Small intestine (tissue), 7 donors: ENCODE results near the gene RIPK4. TPM values are rescaled to one million over a fixed set of nuclear protein-coding genes. Genes with fewer than 3 reads are reported as not detected.

Experiments used
- DNase-seq, 2 donors: peaks; one replicate each; pipeline versions ENCODE4 v3.0.0 to v3.0.0-alpha.2; 2013
- FAIRE-seq: peaks from 2 replicates; lab custom pipeline; 2012; peaks lifted over from hg19 to GRCh38; lab: Jason Lieb, UNC
- H3K27ac ChIP-seq, 3 donors: one replicate each; pipeline ENCODE4 v1.5.1; 2013; ENCODE audit warnings: low read length in 2 of 3, mild to moderate bottlenecking in 2 of 3, control low read depth in 1 of 3, inconsistent platforms in 1 of 3, low read depth in 1 of 3, moderate library complexity in 1 of 3
- H3K27me3 ChIP-seq, 3 donors: one replicate each; pipeline ENCODE4 v1.6.1; 2013; ENCODE audit warnings: low read length in 3 of 3, inconsistent platforms in 1 of 3; ENCODE audit not compliant: control insufficient read depth in 3 of 3, insufficient read depth in 3 of 3
- H3K36me3 ChIP-seq, 3 donors: one replicate each; pipeline ENCODE4 v1.6.1; 2013; ENCODE audit warnings: low read length in 3 of 3, inconsistent platforms in 1 of 3, low read depth in 1 of 3, mild to moderate bottlenecking in 1 of 3, moderate library complexity in 1 of 3; ENCODE audit not compliant: control insufficient read depth in 3 of 3, insufficient read depth in 2 of 3
- H3K4me1 ChIP-seq, 3 donors: one replicate each; pipeline ENCODE4 v1.6.1; 2013; ENCODE audit warnings: low read length in 2 of 3, inconsistent platforms in 1 of 3, low read depth in 1 of 3, mild to moderate bottlenecking in 1 of 3, moderate library complexity in 1 of 3; ENCODE audit not compliant: control insufficient read depth in 3 of 3, insufficient read depth in 2 of 3
- H3K4me3 ChIP-seq, 3 donors: one replicate each; pipeline ENCODE4 v1.5.1; 2013; ENCODE audit warnings: low read length in 3 of 3, control low read depth in 1 of 3, inconsistent platforms in 1 of 3, low read depth in 1 of 3, mild to moderate bottlenecking in 1 of 3, moderate library complexity in 1 of 3
- H3K9me3 ChIP-seq, 2 donors: one replicate each; pipeline ENCODE4 v1.6.1; 2013; ENCODE audit warnings: low read depth in 1 of 2, low read length in 1 of 2; ENCODE audit not compliant: control insufficient read depth in 2 of 2, insufficient read depth in 1 of 2
- WGBS, 3 donors: extraction: QIAGEN DNeasy Blood & Tissue Kit; methylation state at CpG; one replicate each; pipeline ENCODE4 v1.1.7; 2013; 5-methylcytosine and 5-hydroxymethylcytosine counted together
- polyA plus RNA-seq, 4 donors: library from polyadenylated mRNA; stranded (reverse) in 3 of 4; unstranded in 1 of 4; fragments of 200-250 nt in 3 of 4; fragments of 120-200 nt in 1 of 4; gene quantifications; one replicate each; pipeline versions ENCODE4 v1.2.1 to v1.2.3, GENCODE V29; 2013
- donor health status: healthy with polysubstance abuse.
- donor health status: control.
- donor health status: control.
- donor health status: Bipolar disorder and iron deficiency.
- donor health status: healthy.

Gene RIPK4
- polyA plus RNA-seq, 4 donors, result 9.7 to 28.4 (median 20.5) TPM

DNA sequence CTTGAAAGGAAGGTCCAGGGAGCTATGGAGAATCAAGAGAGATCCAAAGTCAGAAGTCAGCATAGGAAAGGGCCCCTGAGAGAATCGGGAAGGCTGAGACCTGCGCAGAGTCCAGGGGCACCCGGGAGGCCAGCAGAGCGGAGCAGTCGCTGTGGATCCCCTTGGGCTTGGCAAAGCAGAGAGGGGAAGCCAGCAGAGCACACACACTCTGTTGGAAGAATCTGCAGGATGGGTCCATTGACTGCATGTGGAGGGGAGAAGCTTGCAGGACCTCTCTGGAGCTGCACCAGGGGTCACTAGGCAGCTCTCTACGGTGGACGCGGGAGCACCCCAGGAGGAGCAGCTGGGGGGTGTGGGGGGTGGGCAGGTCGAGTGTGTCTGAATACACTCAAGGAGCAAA, 6.4 kb downstream of the RIPK4 start:
- Histone ChIP-seq H3K4me3 (no peak overlapping the region), H3K9me3 (no peaks in the 10 kb centered on the region), H3K36me3 (peaks cover 0 to 65% (median 4%) of the 10 kb centered on the region in 3 donors), H3K4me1 (peaks cover 3 to 51% (median 6%) of the 10 kb centered on the region in 3 donors), H3K27ac (no peak overlapping the region), H3K27me3 (peaks cover 0 to 24% (median 11%) of the 10 kb centered on the region in 3 donors)
- WGBS, 3 donors, result 76 to 79% (median 77%) methylated on average over 9 of the region's 9 CpGs
- no peak for DNase-seq
- FAIRE-seq, result no peak

GRCh38 chr21:41759926-41760325, 6.9 kb downstream of the RIPK4 start:
- no peaks in the 10 kb centered on the region for H3K9me3 ChIP-seq
- H3K27ac ChIP-seq, result no peak overlapping the region
- H3K4me1 ChIP-seq, result peaks cover 3 to 52% (median 6%) of the 10 kb centered on the region in 3 donors
- H3K36me3 ChIP-seq, result peaks cover 0 to 68% (median 4%) of the 10 kb centered on the region in 3 donors
- WGBS, 3 donors, result 82 to 91% (median 82%) methylated on average over 5 of the region's 5 CpGs
- peaks cover 0 to 20% (median 11%) of the 10 kb centered on the region in 3 donors for H3K27me3 ChIP-seq
- H3K4me3 ChIP-seq, result no peak overlapping the region
- FAIRE-seq (no peak), DNase-seq (no peak)

DNA sequence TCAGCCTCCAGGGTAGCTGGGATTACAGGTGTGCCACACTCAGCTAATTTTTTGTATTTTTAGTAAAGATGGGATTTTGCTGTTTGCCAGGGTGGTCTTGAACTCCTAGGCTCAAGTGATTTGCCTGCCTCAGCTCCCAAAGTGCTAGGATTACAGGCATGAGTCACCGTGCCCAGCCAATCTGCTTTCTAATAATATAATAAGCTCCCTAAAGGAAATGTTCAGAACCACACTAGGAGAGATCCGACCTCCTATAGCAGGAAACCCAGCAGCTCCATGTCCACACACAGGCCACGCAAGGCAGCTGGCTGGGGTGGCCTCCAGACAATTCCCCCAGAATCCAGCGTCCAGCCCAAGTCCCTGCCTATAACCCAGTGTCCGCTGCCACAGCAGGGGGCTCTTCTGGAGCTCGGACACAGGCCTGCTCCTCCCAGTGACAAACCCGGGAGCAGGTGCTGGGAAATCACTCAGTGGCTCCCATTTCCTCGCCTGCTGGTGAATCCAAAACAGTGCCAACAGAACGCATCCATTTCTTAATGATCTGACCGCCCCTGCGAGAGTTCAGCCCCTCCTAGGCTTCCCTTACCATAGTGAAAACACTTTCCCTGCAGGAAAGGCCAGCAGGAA, 7.5 kb downstream of the RIPK4 start:
- Histone ChIP-seq H3K4me1 (peaks cover 3 to 49% (median 6%) of the 10 kb centered on the region in 3 donors), H3K27me3 (peaks cover 0 to 18% (median 11%) of the 10 kb centered on the region in 3 donors), H3K4me3 (no peak overlapping the region), H3K9me3 (no peaks in the 10 kb centered on the region), H3K27ac (no peak overlapping the region), H3K36me3 (peaks cover under 1 to 70% (median 9%) of the 10 kb centered on the region in 3 donors)
- 70 to 72% (median 70%) methylated on average over 11 of the region's 11 CpGs for WGBS, 3 donors
- DNase-seq (no peak), FAIRE-seq (no peak)

DNA sequence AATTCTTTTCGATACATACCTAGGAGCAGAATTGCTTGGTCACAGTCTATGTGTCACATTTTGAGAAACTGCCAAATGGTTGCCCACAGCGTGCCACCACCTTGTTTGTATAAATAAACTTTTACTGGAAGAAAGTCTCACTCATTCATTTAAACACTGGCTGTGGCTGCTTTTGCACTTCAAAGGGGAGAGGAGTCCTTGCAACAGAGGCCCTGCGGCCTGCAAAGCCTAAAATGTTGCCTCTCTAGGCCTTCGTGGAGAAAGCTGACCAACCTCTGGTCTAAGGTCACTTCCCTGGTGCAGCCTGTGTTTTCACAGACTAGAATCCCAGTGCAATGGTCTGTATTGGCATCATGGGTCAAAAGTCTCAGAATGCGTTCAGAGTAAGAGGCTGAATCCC, 8.3 kb downstream of the RIPK4 start:
- 77 to 84% (median 81%) methylated on average over 5 of the region's 5 CpGs for WGBS, 3 donors
- Histone ChIP-seq H3K9me3 (no peaks in the 10 kb centered on the region), H3K27me3 (peaks cover 0 to 11% (median 10%) of the 10 kb centered on the region in 3 donors), H3K4me1 (peaks cover 3 to 45% (median 6%) of the 10 kb centered on the region in 3 donors), H3K27ac (no peak overlapping the region), H3K4me3 (no peak overlapping the region), H3K36me3 (peaks cover 2 to 70% (median 10%) of the 10 kb centered on the region in 3 donors)
- FAIRE-seq (no peak), DNase-seq (no peak)

- 90 to 93% (median 93%) methylated on average over 33 of the region's 33 CpGs for WGBS, 3 donors
- no peak for DNase-seq
- no peak overlapping the region for H3K27ac ChIP-seq
Observed at GRCh38 chr21:41755934-41756773, 10.7 kb downstream of the RIPK4 start.

DNA sequence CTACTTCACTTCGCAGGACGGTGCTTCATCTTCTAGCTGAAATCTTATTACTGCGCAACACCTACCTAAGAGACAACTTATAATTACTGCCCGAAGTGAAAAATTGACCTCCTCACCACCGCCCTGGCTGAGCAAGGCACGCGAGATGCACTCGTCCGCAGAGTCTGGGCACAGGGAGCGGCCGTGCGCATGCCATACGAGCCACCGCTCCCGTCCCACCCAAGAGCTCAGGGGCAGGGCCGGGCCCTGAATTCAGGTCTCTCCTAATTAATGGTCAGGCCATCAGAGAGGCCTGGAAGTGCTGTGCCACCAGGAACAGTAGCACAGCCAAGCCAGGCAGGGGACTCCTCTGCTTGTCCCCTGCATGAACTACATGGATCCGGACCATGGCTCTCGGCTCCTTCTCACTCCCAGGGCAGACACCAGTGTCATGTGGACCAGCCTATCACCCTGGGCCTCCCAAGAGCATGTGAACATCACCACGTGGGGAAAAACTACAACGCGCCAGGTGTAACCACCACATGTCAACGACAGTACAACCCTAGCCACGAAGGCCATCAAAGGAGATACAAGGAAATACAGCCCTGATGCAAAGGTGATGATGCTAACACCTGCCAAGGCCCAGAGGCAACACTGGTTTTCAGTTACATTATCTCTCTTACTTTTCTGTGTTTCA, 11.5 kb downstream of the RIPK4 start:
- FAIRE-seq (no peak), DNase-seq (no peak)
- no peak overlapping the region for H3K4me3 ChIP-seq
- H3K27ac ChIP-seq, result no peak overlapping the region
- WGBS, 3 donors, result 86 to 91% (median 87%) methylated on average over 23 of the region's 23 CpGs
- peaks cover 2 to 81% (median 13%) of the 10 kb centered on the region in 3 donors for H3K36me3 ChIP-seq
- no peaks in the 10 kb centered on the region for H3K9me3 ChIP-seq
- no peaks in the 10 kb centered on the region for H3K27me3 ChIP-seq
- H3K4me1 ChIP-seq, result peaks cover 0 to 38% (median 2%) of the 10 kb centered on the region in 3 donors

More at GRCh38 chr21:41755934-41756773, 10.7 kb downstream of the RIPK4 start:
- Histone ChIP-seq H3K27me3 (peaks cover 0 to 3% (median 0%) of the 10 kb centered on the region in 3 donors), H3K4me1 (peaks cover 0 to 40% (median 2%) of the 10 kb centered on the region in 3 donors), H3K4me3 (no peak overlapping the region), H3K9me3 (no peaks in the 10 kb centered on the region), H3K36me3 (peaks cover 2 to 77% (median 10%) of the 10 kb centered on the region in 3 donors)
- FAIRE-seq, result no peak

DNA sequence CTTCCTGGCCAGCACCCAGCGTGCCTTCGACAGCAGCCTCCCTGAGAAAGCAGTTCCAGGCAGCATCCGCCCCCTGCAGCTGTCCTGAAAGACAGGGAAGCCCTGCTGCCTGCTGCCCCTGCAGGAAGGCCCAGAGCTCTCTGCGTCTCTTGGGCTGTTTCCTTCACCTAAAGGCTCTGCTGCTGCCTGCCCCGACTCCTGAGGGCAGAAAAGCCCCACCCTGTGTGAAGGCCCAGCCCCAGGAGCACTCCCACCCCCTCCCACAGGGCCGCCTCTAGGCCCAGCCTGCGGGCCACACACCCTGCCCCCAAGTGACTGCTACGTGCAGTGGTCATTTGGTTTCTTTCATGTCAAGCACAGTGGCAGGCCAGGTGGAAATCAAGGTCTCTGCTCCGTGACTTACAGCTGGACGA, 12.4 kb downstream of the RIPK4 start:
- WGBS, 3 donors, result 73 to 74% (median 74%) methylated on average over 10 of the region's 10 CpGs
- Histone ChIP-seq H3K4me1 (peaks cover 0 to 39% (median 2%) of the 10 kb centered on the region in 3 donors), H3K27me3 (no peaks in the 10 kb centered on the region), H3K36me3 (peaks cover 2 to 83% (median 13%) of the 10 kb centered on the region in 3 donors), H3K27ac (no peak overlapping the region), H3K9me3 (no peaks in the 10 kb centered on the region), H3K4me3 (no peak overlapping the region)
- FAIRE-seq, result no peak
- no peak for DNase-seq
